GM12878 (cell line): ENCODE results near the gene MYO7B. TPM values are rescaled to one million over a fixed set of nuclear protein-coding genes. Genes with fewer than 3 reads are reported as not detected.

ENCODE experiments used
- ATAC-seq: fragments of 200-7000 bp; cut with Tn5 transposase; 3 replicates; pipeline ENCODE4 v1.9.1; 2020; ENCODE audit warnings: mild to moderate bottlenecking, moderate library complexity
- BruUV-seq: library from RNA; stranded (reverse); fragments of 400-500 nt; replicated peaks from 2 replicates; lab custom pipeline; 2021; lab: Mats Ljungman, UMichigan
- CTCF ChIA-PET: fragments of 300-600 bp; sonication (Branson Sonifier 250); formaldehyde crosslinking; extraction: SDS; loops from one replicate; lab custom pipeline; 2021; ENCODE audit warnings: inconsistent platforms; lab: Yijun Ruan, JAX
- POLR2A ChIA-PET: fragments of 350-600 bp; formaldehyde crosslinking; extraction: SDS; loops from one replicate; lab custom pipeline; 2021; ENCODE audit warnings: inconsistent platforms; lab: Charles Lee
- RAD21 ChIA-PET: fragments of 300-600 bp; sonication (Branson Sonifier 250); formaldehyde crosslinking; loops from one replicate; lab custom pipeline; 2023; ENCODE audit warnings: antibody characterized with exemption; ENCODE audit not compliant: unreplicated experiment; lab: Charles Lee
- SMC1A ChIA-PET: fragments of 300-600 bp; sonication (Branson Sonifier 250); formaldehyde crosslinking; loops from one replicate; lab custom pipeline; 2023; ENCODE audit not compliant: unreplicated experiment, uncharacterized antibody; lab: Charles Lee
- DNase-seq: peaks from one replicate; pipeline ENCODE4 v3.0.0-alpha.2; 2011; ENCODE audit warnings: low read depth, low spot score
- FAIRE-seq: peaks from 3 replicates; lab custom pipeline; 2011; peaks lifted over from hg19 to GRCh38; lab: Jason Lieb, UNC
- H2AFZ ChIP-seq: 2 replicates; pipeline ENCODE4 v1.6.0; 2011; ENCODE audit warnings: low read depth, low read length, control low read depth; ENCODE audit not compliant: control insufficient read depth
- H3K27ac ChIP-seq: 2 replicates; pipeline ENCODE4 v1.5.1; 2011; ENCODE audit warnings: control low read depth; ENCODE audit not compliant: control insufficient read depth, insufficient read depth
- H3K27me3 ChIP-seq, 2 experiments: replicated peaks in 1 of 2; 2 replicates each; pipeline versions ENCODE4 v1.6.0 to v1.6.1; 2011; ENCODE audit warnings: low read length in 1 of 2; ENCODE audit not compliant: control insufficient read depth in 2 of 2, insufficient read depth in 2 of 2
- H3K36me3 ChIP-seq, 2 experiments: 2 replicates each; pipeline ENCODE4 v1.5.1; 2011; ENCODE audit warnings: low read length in 1 of 2; ENCODE audit not compliant: control insufficient read depth in 2 of 2, insufficient read depth in 2 of 2
- H3K4me1 ChIP-seq: 2 replicates; pipeline ENCODE4 v1.6.1; 2011; ENCODE audit warnings: mild to moderate bottlenecking, low read length, moderate library complexity, mixed read lengths; ENCODE audit not compliant: control insufficient read depth, insufficient read depth
- H3K4me2 ChIP-seq: 2 replicates; pipeline ENCODE4 v1.6.0; 2011; ENCODE audit warnings: control low read depth; ENCODE audit not compliant: control insufficient read depth, insufficient read depth
- H3K4me3 ChIP-seq: fragments of 200-600 bp; sonication (generic); 2 replicates; pipeline ENCODE4 v1.5.1; 2016
- H3K79me2 ChIP-seq: 2 replicates; pipeline ENCODE4 v1.6.0; 2011; ENCODE audit warnings: low read length; ENCODE audit not compliant: control insufficient read depth, insufficient read depth
- H3K9ac ChIP-seq: 2 replicates; pipeline ENCODE4 v1.8.0; 2011; ENCODE audit warnings: low read length, control low read depth, mixed read lengths; ENCODE audit not compliant: control insufficient read depth, insufficient read depth
- H3K9me3 ChIP-seq: replicated peaks from 3 replicates; pipeline ENCODE4 v1.5.1; 2011; ENCODE audit warnings: mild to moderate bottlenecking, low read length; ENCODE audit not compliant: control insufficient read depth, insufficient read depth
- H4K20me1 ChIP-seq: 2 replicates; pipeline ENCODE4 v1.6.0; 2011; ENCODE audit not compliant: control insufficient read depth, insufficient read depth
- CREB1 ChIP-seq: IDR thresholded peaks from 2 replicates; pipeline ENCODE4 v1.6.1; 2012; ENCODE audit warnings: low read depth, mild to moderate bottlenecking, inconsistent platforms
- EP300 ChIP-seq, 2 experiments: fragments of 150-350 bp in 1 of 2; IDR thresholded peaks; 2 replicates each; pipeline ENCODE4 v1.6.1; 2011 to 2012; ENCODE audit warnings: low read depth in 2 of 2, low read length in 2 of 2, borderline replicate concordance in 1 of 2, improper control_type of control experiment in 1 of 2, inconsistent platforms in 1 of 2; ENCODE audit not compliant: control insufficient read depth in 1 of 2
- POLR2AphosphoS2 ChIP-seq: IDR thresholded peaks from 2 replicates; pipeline ENCODE4 v1.6.1; 2011; ENCODE audit warnings: low read depth, mild to moderate bottlenecking, low read length, improper control_type of control experiment, moderate library complexity
- SUPT20H ChIP-seq: IDR thresholded peaks from 2 replicates; pipeline ENCODE4 v1.6.1; 2011; ENCODE audit warnings: low read depth, mild to moderate bottlenecking, low read length, moderate library complexity, borderline replicate concordance; ENCODE audit not compliant: control insufficient read depth
- WGBS: methylation state at CpG from one replicate; pipeline ENCODE4 v1.1.6; 2016; ENCODE audit warnings: low lambda C conversion rate; ENCODE audit not compliant: insufficient replicate concordance, insufficient coverage; ENCODE audit errors: missing lambda C conversion rate; 5-methylcytosine and 5-hydroxymethylcytosine counted together
- in situ Hi-C: fragments of 300-500 bp; cut with MboI; formaldehyde crosslinking; loops from 9 replicates; pipeline ENCODE4 v1.14.3; 2018; ENCODE audit warnings: mixed read lengths
- intact Hi-C: fragments of 100-400 bp; cut with micrococcal nuclease; formaldehyde crosslinking; loops from one replicate; pipeline ENCODE4 v1.14.2; 2022; ENCODE audit not compliant: unreplicated experiment
- polyA plus RNA-seq, 11 experiments: library from polyadenylated mRNA; depleted of rRNA in 4 of 11; unstranded in 6 of 11; stranded (reverse) in 5 of 11; fragments of >200 nt; fragmentation: Nextera tagmentation in 4 of 11; fragmentation: Illumina TruSeq in 1 of 11; extraction: Ambion mirVana in 4 of 11; extraction: Trizol in 1 of 11; gene quantifications; 1 replicate in 1 of 11; 2 replicates in 10 of 11; pipeline versions ENCODE4 v1.2.1 to v1.2.3, GENCODE V29; 2011 to 2016; ENCODE audit warnings: inconsistent platforms in 2 of 11, missing spikeins in 2 of 11, low read depth in 1 of 11
- total RNA-seq, 4 experiments: library from RNA; depleted of rRNA in 3 of 4; stranded (reverse); fragments of >200 nt in 3 of 4; fragmentation: Illumina TruSeq in 1 of 4; extraction: Trizol in 1 of 4; gene quantifications; 2 replicates each; pipeline versions ENCODE4 v1.2.1 to v1.2.3, GENCODE V29; 2013 to 2021
- TF ChIP-seq, protein P1 (sequence below): IDR thresholded peaks from 2 replicates; pipeline ENCODE4 v1.6.1; 2012; ENCODE audit warnings: mild to moderate bottlenecking, low read depth, low read length

Gene MYO7B
- total and polyA plus RNA-seq, 10 of the 15 experiments (the other 5 are each of a cell fraction or from before 2014, with no cell fraction given): 0.08 to 4.8 (median 1.2) TPM

DNA sequence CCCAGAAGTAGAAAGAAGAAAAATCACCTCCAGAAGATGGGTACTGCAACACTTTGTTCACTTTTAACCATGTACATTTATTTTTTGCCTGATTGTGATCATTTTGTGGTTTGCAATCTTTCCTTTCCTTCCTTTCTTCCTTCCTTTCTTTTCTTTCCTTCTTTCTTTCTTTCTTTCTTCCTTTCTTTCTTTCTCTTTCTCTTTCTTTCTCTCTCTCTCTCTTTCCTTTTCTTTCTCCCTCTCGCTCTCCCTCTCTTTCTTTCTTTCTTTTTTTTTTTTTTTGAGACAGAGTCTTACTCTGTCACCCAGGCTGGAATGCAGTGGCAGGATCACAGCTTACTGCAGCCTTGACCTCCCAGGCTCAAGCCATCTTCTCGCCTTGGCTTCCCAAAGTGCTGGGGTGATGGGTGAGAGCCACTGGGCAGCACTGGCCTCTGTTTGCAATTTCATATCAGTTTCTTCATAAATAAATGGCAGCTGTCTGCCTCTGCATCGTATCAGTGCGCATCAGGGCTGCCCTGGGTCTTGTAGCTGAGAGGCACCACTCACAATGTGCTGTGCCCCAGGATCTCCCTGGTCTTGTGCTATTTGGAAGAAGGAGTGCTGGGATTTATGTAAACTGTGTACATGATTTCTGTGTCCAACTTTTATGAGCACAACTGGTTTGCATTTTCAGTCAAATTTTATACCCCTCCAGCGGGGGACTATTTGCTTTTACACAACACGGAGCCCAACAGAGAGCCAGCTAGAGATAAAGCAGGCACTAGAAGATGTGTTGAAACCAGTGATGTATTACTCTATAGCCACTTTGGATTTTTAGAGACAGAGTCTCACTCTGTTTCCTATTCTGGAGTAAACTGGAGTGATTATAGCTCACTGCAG lies 146.7 kb downstream of the MYO7B start:
- intact Hi-C loops: no loop called here
- Histone ChIP-seq H4K20me1 (0 out of 2 replicates have a peak, but pooled peaks cover 3% of the 10 kb centered on the region), H2AFZ (no peak overlapping the region), H3K4me1 (no peaks in the 10 kb centered on the region), H3K9ac (no peak overlapping the region), H3K9me3 (no peaks in the 10 kb centered on the region), H3K36me3 (no peaks in the 10 kb centered on the region), H3K79me2 (no peaks in the 10 kb centered on the region), H3K4me2 (no peak overlapping the region), H3K27ac (no peak overlapping the region), H3K27me3 (peaks cover 2% of the 10 kb centered on the region in 2 experiments; a peak in 3 of 4 replicates), H3K4me3 (no peak overlapping the region)
- WGBS: 42% methylated on average over 6 of the region's 6 CpGs
- DNase-seq: no peak
- ChIA-PET CTCF (interaction anchor here (1.6 kb wide), 1 partner anchor 129 kb away, joined by 3 read pairs; the partner anchor contains the start of gene WDR33), RAD21 (no interaction called here), POLR2A (no interaction called here)
- TF ChIP-seq CREB1 (no peak), EP300 (IDR thresholded peaks at IDR 0.05; ENCODE audit: borderline replicate concordance in 1 of 2, control insufficient read depth in 1 of 2, low read depth in 2 of 2, low read length in 2 of 2) (no peak), POLR2AphosphoS2 (no peak), SUPT20H (no peak)
- TF ChIP-seq, protein P1, sequence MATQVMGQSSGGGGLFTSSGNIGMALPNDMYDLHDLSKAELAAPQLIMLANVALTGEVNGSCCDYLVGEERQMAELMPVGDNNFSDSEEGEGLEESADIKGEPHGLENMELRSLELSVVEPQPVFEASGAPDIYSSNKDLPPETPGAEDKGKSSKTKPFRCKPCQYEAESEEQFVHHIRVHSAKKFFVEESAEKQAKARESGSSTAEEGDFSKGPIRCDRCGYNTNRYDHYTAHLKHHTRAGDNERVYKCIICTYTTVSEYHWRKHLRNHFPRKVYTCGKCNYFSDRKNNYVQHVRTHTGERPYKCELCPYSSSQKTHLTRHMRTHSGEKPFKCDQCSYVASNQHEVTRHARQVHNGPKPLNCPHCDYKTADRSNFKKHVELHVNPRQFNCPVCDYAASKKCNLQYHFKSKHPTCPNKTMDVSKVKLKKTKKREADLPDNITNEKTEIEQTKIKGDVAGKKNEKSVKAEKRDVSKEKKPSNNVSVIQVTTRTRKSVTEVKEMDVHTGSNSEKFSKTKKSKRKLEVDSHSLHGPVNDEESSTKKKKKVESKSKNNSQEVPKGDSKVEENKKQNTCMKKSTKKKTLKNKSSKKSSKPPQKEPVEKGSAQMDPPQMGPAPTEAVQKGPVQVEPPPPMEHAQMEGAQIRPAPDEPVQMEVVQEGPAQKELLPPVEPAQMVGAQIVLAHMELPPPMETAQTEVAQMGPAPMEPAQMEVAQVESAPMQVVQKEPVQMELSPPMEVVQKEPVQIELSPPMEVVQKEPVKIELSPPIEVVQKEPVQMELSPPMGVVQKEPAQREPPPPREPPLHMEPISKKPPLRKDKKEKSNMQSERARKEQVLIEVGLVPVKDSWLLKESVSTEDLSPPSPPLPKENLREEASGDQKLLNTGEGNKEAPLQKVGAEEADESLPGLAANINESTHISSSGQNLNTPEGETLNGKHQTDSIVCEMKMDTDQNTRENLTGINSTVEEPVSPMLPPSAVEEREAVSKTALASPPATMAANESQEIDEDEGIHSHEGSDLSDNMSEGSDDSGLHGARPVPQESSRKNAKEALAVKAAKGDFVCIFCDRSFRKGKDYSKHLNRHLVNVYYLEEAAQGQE: no peak
- TF ChIP-seq, all 136 proteins: peak for 0
- in situ Hi-C loops: no loop called here
- ATAC-seq (no peak), FAIRE-seq (no peak)
- SMC1A ChIA-PET: interaction anchor here (0.6 kb wide), 1 partner anchor 488 kb away, joined by 3 read pairs; no protein-coding TSS in a partner anchor
- no TSS peak for BruUV-seq
